ENCODE measurements around the gene MRPL36. TPM values are rescaled to one million over a fixed set of nuclear protein-coding genes. Genes with fewer than 3 reads are reported as not detected.

MRPL36 gene
- total and polyA plus RNA-seq, 2 experiments from 2014 or later: 73.9 to 195 TPM

GRCh38 chr5:1760231-1760630, 39.4 kb downstream of the MRPL36 start:
- no peak for TF ChIP-seq CTCF (IDR thresholded peaks at IDR 0.05; ENCODE audit: low read depth, low read length)
- no peaks in the 10 kb centered on the region for H3K27me3 ChIP-seq
- H3K36me3 ChIP-seq: no peaks in the 10 kb centered on the region
- H3K27ac ChIP-seq: no peak overlapping the region
- H3K9me3 ChIP-seq (ENCODE audit: low read depth): no peaks in the 10 kb centered on the region
- H3K4me1 ChIP-seq (ENCODE audit: low read depth): no peaks in the 10 kb centered on the region
- H3K4me3 ChIP-seq: no peak overlapping the region
- no peak for DNase-seq (ENCODE audit: low read depth in 1 of 2, low spot score in 1 of 2)

GRCh38 chr5:1759378-1759970, 40.2 kb downstream of the MRPL36 start:
- no peak for DNase-seq (ENCODE audit: low read depth in 1 of 2, low spot score in 1 of 2)
- Histone ChIP-seq H3K9me3 (ENCODE audit: low read depth) (no peaks in the 10 kb centered on the region), H3K4me1 (ENCODE audit: low read depth) (no peaks in the 10 kb centered on the region), H3K27ac (no peak overlapping the region), H3K36me3 (no peaks in the 10 kb centered on the region), H3K27me3 (no peaks in the 10 kb centered on the region), H3K4me3 (no peak overlapping the region)
- no peak for TF ChIP-seq CTCF (IDR thresholded peaks at IDR 0.05; ENCODE audit: low read depth, low read length)

GRCh38 chr5:1758574-1758973, 41.1 kb downstream of the MRPL36 start:
- Histone ChIP-seq H3K27ac (no peak overlapping the region), H3K4me1 (ENCODE audit: low read depth) (no peaks in the 10 kb centered on the region), H3K4me3 (no peak overlapping the region), H3K9me3 (ENCODE audit: low read depth) (no peaks in the 10 kb centered on the region), H3K27me3 (no peaks in the 10 kb centered on the region), H3K36me3 (no peaks in the 10 kb centered on the region)
- no peak for TF ChIP-seq CTCF (IDR thresholded peaks at IDR 0.05; ENCODE audit: low read depth, low read length)
- no peak for DNase-seq (ENCODE audit: low read depth in 1 of 2, low spot score in 1 of 2)

GRCh38 chr5:1757511-1757910, 42.1 kb downstream of the MRPL36 start:
- DNase-seq (ENCODE audit: low read depth in 1 of 2, low spot score in 1 of 2): no peak
- Histone ChIP-seq H3K27me3 (no peaks in the 10 kb centered on the region), H3K4me1 (ENCODE audit: low read depth) (no peaks in the 10 kb centered on the region), H3K36me3 (no peaks in the 10 kb centered on the region), H3K27ac (no peak overlapping the region), H3K4me3 (no peak overlapping the region), H3K9me3 (ENCODE audit: low read depth) (no peaks in the 10 kb centered on the region)
- no peak for TF ChIP-seq CTCF (IDR thresholded peaks at IDR 0.05; ENCODE audit: low read depth, low read length)

GRCh38 chr5:1756481-1756880, 43.2 kb downstream of the MRPL36 start:
- H3K36me3 ChIP-seq: no peaks in the 10 kb centered on the region
- H3K27me3 ChIP-seq: no peaks in the 10 kb centered on the region
- no peak overlapping the region for H3K27ac ChIP-seq
- H3K9me3 ChIP-seq (ENCODE audit: low read depth): no peaks in the 10 kb centered on the region
- H3K4me1 ChIP-seq (ENCODE audit: low read depth): no peaks in the 10 kb centered on the region
- H3K4me3 ChIP-seq: no peak overlapping the region
- DNase-seq (ENCODE audit: low read depth in 1 of 2, low spot score in 1 of 2): no peak
- TF ChIP-seq CTCF (IDR thresholded peaks at IDR 0.05; ENCODE audit: low read depth, low read length): no peak

All from cardiac muscle cell (in vitro differentiated cells and primary cell).